GM21367 (cell line): ENCODE data around the gene STK39.
"Not testable (repeated sequence)": the region's sequence is repeated elsewhere in the genome, so short reads cannot be mapped to it uniquely, and the experiment has no call there.

Experiments
- ATAC-seq: cut with Tn5 transposase; IDR thresholded peaks from one replicate; pipeline ENCODE4 v1.9.1; 2021; ENCODE audit not compliant: unreplicated experiment

Gene STK39

GRCh38 chr2:168105127-168105683, 142.2 kb downstream of the STK39 start:
- ATAC-seq = no peak

- ATAC-seq = no peak
These were observed 150.0 kb downstream of the STK39 start for GRCh38 chr2:168097431-168097830.

- no peak for ATAC-seq
These were observed 151.2 kb downstream of the STK39 start for GRCh38 chr2:168096158-168096557.

GRCh38 chr2:168091986-168092385, 155.4 kb downstream of the STK39 start:
- ATAC-seq = no peak

GRCh38 chr2:168090366-168091135, 156.8 kb downstream of the STK39 start:
- peak; percentile 91 for ATAC-seq

- no peak for ATAC-seq
These were observed 158.2 kb downstream of the STK39 start for GRCh38 chr2:168089200-168089599.

GRCh38 chr2:168087401-168087800, 160.0 kb downstream of the STK39 start:
- ATAC-seq = no peak

- no peak for ATAC-seq
These were observed 160.5 kb downstream of the STK39 start for GRCh38 chr2:168086851-168087250.

GRCh38 chr2:168085801-168086361, 161.5 kb downstream of the STK39 start:
- ATAC-seq = no peak

GRCh38 chr2:168084288-168084687, 163.1 kb downstream of the STK39 start:
- ATAC-seq = no peak

GRCh38 chr2:168081452-168081851, 165.9 kb downstream of the STK39 start:
- not testable (repeated sequence) for ATAC-seq

- no peak for ATAC-seq
These were observed 168.2 kb downstream of the STK39 start for GRCh38 chr2:168079236-168079635.

GRCh38 chr2:168076731-168077130, 170.7 kb downstream of the STK39 start:
- ATAC-seq = no peak

GRCh38 chr2:168075446-168075845, 171.9 kb downstream of the STK39 start:
- ATAC-seq = no peak

- no peak for ATAC-seq
These were observed 174.6 kb downstream of the STK39 start for GRCh38 chr2:168072626-168073303.

GRCh38 chr2:168064011-168064998, 183.1 kb downstream of the STK39 start:
- no peak for ATAC-seq

GRCh38 chr2:168062936-168063335, 184.5 kb downstream of the STK39 start:
- ATAC-seq = no peak

GRCh38 chr2:168062054-168062453, 185.3 kb downstream of the STK39 start:
- no peak for ATAC-seq

GRCh38 chr2:168060986-168061750, 186.2 kb downstream of the STK39 start:
- no peak for ATAC-seq

GRCh38 chr2:168059758-168060157, 187.6 kb downstream of the STK39 start:
- no peak for ATAC-seq
